Stimulated activated CD8-positive, alpha-beta memory T cell treated with anti-CD3 and anti-CD28 coated beads, Interleukin-2, amount 100 ng/mL, for 48 hours (primary cell): ENCODE data around the gene CIAO3.

Experiments
- DNase-seq, 2 donors: peaks; one replicate each; pipeline ENCODE4 v3.0.0-alpha.2; 2020; ENCODE audit warnings: low read depth in 2 of 2

CIAO3 gene

GRCh38 chr16:734981-735881 lies 5.6 kb downstream of the CIAO3 start:
- DNase-seq = no peak

GRCh38 chr16:734208-734980 lies 6.4 kb downstream of the CIAO3 start:
- DNase-seq = no peak

GRCh38 chr16:733382-734207 lies 7.2 kb downstream of the CIAO3 start:
- no peak for DNase-seq

GRCh38 chr16:732936-733335 lies 7.9 kb downstream of the CIAO3 start:
- DNase-seq = no peak

GRCh38 chr16:732332-732731 lies 8.5 kb downstream of the CIAO3 start:
- no peak for DNase-seq

- DNase-seq = no peak
Measured at GRCh38 chr16:730666-731509, 9.9 kb downstream of the CIAO3 start.

- DNase-seq = no peak
Measured at GRCh38 chr16:729768-730665, 10.8 kb downstream of the CIAO3 start.

- no peak for DNase-seq
Measured at GRCh38 chr16:728890-729744, 11.7 kb downstream of the CIAO3 start.

- DNase-seq = peak; percentile 64 to 66
Measured at GRCh38 chr16:728131-728889, 12.5 kb downstream of the CIAO3 start.

- DNase-seq = no peak
Measured at GRCh38 chr16:727291-727977, 13.4 kb downstream of the CIAO3 start.

- peak; percentile 55 to 61 for DNase-seq
Measured at GRCh38 chr16:726438-727290, 14.1 kb downstream of the CIAO3 start, which contains the start of the genes CCDC78 and HAGHL. Gene CCDC78 (minus strand): TSS chr16:726443. CDS start chr16:726367, 76 bp downstream. Gene HAGHL (plus strand): TSS chr16:727106. CDS start chr16:727510, 404 bp downstream.

- DNase-seq = no peak
Measured at GRCh38 chr16:726188-726437, 14.7 kb downstream of the CIAO3 start.

- DNase-seq = no peak
Measured at GRCh38 chr16:725463-726187, 15.2 kb downstream of the CIAO3 start.

GRCh38 chr16:725041-725376 lies 15.8 kb downstream of the CIAO3 start:
- no peak for DNase-seq

- no peak for DNase-seq
Measured at GRCh38 chr16:724188-725040, 16.4 kb downstream of the CIAO3 start.
